ENCODE data around the gene IGLL5.

The IGLL5 gene

GRCh38 chr22:22851969-22852368, 35.6 kb upstream of the IGLL5 start:
- no peak for DNase-seq (ENCODE audit: low read depth)
- TF ChIP-seq MYC (IDR thresholded peaks at IDR 0.05; ENCODE audit: low read depth, low read length) (no peak), CTCF (IDR thresholded peaks at IDR 0.05; ENCODE audit: low read depth, low read length) (no peak), MAX (IDR thresholded peaks at IDR 0.05; ENCODE audit: low read depth, low read length) (no peak), POLR2A (IDR thresholded peaks at IDR 0.05; ENCODE audit: extremely low read depth, insufficient read length) (no peak)
- H3K4me3 ChIP-seq (ENCODE audit: low read depth, low read length) = no peak overlapping the region

- no peak for TF ChIP-seq MAX (IDR thresholded peaks at IDR 0.05; ENCODE audit: low read depth, low read length)
- no peak for TF ChIP-seq CTCF (IDR thresholded peaks at IDR 0.05; ENCODE audit: low read depth, low read length)
- no peak for TF ChIP-seq POLR2A (IDR thresholded peaks at IDR 0.05; ENCODE audit: extremely low read depth, insufficient read length)
- TF ChIP-seq MYC (IDR thresholded peaks at IDR 0.05; ENCODE audit: low read depth, low read length) = no peak
- H3K4me3 ChIP-seq (ENCODE audit: low read depth, low read length) = no peak overlapping the region
Observed at GRCh38 chr22:22853713-22854112, 33.9 kb upstream of the IGLL5 start.

GRCh38 chr22:22854466-22854865, 33.1 kb upstream of the IGLL5 start:
- H3K4me3 ChIP-seq (ENCODE audit: low read depth, low read length) = no peak overlapping the region
- TF ChIP-seq MYC (IDR thresholded peaks at IDR 0.05; ENCODE audit: low read depth, low read length) (no peak), MAX (IDR thresholded peaks at IDR 0.05; ENCODE audit: low read depth, low read length) (no peak), CTCF (IDR thresholded peaks at IDR 0.05; ENCODE audit: low read depth, low read length) (no peak), POLR2A (IDR thresholded peaks at IDR 0.05; ENCODE audit: extremely low read depth, insufficient read length) (no peak)
- no peak for DNase-seq (ENCODE audit: low read depth)

More at GRCh38 chr22:22853713-22854112, 33.9 kb upstream of the IGLL5 start:
- DNase-seq (ENCODE audit: low read depth) = no peak

- no peak for DNase-seq (ENCODE audit: low read depth)
- no peak overlapping the region for H3K4me3 ChIP-seq (ENCODE audit: low read depth, low read length)
- TF ChIP-seq MAX (IDR thresholded peaks at IDR 0.05; ENCODE audit: low read depth, low read length) = no peak
- no peak for TF ChIP-seq POLR2A (IDR thresholded peaks at IDR 0.05; ENCODE audit: extremely low read depth, insufficient read length)
Observed at GRCh38 chr22:22855085-22855484, 32.5 kb upstream of the IGLL5 start.

- DNase-seq (ENCODE audit: low read depth) = peak; percentile 60
- peak; percentile 82 for TF ChIP-seq CTCF (IDR thresholded peaks at IDR 0.05; ENCODE audit: low read depth, low read length)
- TF ChIP-seq POLR2A (IDR thresholded peaks at IDR 0.05; ENCODE audit: extremely low read depth, insufficient read length) = no peak
- H3K4me3 ChIP-seq (ENCODE audit: low read depth, low read length) = no peak overlapping the region
Observed at GRCh38 chr22:22855617-22856308, 31.9 kb upstream of the IGLL5 start.

GRCh38 chr22:22856364-22856763, 31.3 kb upstream of the IGLL5 start:
- no peak overlapping the region for H3K4me3 ChIP-seq (ENCODE audit: low read depth, low read length)
- no peak for DNase-seq (ENCODE audit: low read depth)
- TF ChIP-seq CTCF (IDR thresholded peaks at IDR 0.05; ENCODE audit: low read depth, low read length) (no peak), POLR2A (IDR thresholded peaks at IDR 0.05; ENCODE audit: extremely low read depth, insufficient read length) (no peak), MYC (IDR thresholded peaks at IDR 0.05; ENCODE audit: low read depth, low read length) (no peak), MAX (IDR thresholded peaks at IDR 0.05; ENCODE audit: low read depth, low read length) (no peak)
